ENCODE measurements around the gene TNRC6C.
"Not testable (repeated sequence)": the region's sequence is repeated elsewhere in the genome, so short reads cannot be mapped to it uniquely, and the experiment has no call there.

TNRC6C gene

DNA sequence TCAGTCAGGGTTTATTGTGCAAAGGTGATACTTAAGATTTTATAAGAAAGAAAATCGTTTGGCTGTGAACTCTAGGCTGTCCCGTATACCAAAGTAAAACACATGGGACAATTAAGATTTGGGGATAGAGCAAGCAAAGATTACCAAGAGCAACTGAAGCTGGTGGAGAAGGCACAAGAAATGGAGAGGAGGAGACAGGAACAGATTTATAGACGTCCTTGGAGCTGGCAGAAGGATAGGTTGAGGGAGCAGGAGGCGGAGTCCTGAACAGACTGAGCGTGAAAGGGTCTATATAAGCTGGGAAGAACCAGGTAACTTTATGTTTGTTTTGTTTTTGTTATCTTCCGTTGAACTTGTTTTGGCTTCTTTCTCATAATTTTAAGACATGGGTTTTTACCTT is 3.8 kb downstream of the TNRC6C start:
- DNase-seq (ENCODE audit: low spot score), result no peak

DNA sequence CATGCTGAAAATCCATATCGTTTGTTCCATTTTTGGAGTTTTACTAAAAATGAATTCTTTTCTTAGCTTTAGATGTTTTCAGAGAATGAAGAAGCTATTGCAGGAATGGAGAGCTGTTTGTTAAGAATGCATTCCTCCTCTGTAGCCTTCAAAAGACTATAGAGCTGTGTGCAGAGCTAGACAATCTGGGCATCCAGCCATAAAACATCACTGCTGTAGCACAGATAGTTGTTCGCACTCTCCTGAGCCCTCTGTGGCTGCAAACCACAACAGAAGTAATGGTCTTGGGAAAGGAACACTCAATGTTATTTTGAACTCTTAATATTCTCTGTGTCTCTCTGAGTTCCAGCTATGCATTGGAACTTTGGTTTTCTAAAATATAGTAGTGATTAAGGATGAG is 4.9 kb downstream of the TNRC6C start:
- DNase-seq (ENCODE audit: low spot score), result peak; percentile 78

DNA sequence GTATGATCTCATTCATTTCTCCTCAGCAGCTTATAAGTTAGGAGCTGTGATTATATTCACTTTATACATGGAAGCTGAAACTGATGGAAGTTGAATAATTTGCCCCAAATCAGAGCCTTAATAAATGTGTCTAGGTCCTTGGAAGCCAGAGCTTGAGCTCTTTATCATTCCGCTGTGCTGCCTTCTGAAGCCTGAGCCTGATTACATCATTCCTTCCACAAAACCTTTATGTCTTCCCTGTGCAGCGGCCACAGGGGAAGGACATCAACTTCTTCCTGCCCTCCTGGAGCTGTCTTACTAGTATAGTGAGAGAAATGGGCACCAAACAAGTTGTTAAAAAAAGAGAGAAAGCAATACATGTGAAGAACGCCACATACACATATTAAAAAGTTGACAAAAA is 6.8 kb downstream of the TNRC6C start:
- no peak for DNase-seq (ENCODE audit: low spot score)

DNA sequence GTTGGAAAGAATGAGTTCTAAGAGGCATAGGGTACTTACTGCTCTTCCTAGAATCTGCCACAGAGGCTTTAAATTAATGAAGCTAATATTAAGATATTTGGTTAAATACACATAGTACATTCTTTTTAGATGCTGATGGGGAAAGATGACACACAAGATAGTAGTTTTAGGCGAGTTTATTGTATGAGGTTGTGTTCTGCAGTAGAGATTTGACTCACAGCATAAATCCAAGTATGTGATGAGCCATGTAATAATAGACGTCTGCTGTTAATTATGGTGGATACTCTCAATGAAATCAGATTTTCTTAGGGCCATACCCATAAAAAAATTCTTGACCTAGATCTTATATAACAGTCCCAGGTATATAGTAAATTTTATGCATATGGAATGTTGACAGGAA is 8.0 kb downstream of the TNRC6C start:
- DNase-seq (ENCODE audit: low spot score), result no peak

DNA sequence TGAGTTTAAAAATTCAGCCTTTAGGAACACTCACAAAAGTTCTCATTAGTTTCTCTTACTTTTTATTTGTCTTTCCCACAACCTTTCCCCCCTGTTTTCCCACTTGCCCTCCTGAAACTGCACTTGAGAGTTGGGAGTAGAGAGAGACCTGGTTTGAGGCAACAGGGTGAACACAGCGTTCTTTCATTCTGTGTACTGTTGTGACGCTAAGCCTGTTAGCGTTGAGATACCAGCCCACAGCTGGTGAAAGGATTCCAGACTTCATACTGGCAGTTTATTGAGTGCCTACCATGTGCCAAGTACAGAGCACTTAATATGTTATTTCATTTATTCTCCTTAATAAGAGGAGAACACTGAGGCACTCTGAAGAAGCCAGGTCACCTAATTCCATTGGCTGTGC is 10.3 kb downstream of the TNRC6C start:
- DNase-seq (ENCODE audit: low spot score), result no peak

DNA sequence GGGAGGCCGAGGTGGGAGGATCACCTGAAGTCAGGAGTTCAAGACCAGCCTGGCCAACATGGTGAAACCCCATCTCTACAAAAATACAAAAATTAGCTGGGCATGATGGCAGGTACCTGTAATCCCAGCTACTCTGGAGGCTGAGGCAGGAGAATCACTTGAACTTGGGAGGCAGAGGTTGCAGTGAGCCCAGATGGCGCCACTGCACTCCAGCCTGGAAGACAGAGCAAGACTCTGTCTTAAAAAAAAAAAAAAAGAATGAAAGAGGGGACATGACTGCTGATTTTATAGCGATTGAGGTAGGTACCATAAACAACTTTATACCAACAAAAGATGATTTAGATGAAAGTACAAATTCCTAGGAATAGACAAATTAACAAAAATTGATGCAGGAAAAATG is 13.8 kb downstream of the TNRC6C start:
- DNase-seq (ENCODE audit: low spot score), result not testable (repeated sequence)

DNA sequence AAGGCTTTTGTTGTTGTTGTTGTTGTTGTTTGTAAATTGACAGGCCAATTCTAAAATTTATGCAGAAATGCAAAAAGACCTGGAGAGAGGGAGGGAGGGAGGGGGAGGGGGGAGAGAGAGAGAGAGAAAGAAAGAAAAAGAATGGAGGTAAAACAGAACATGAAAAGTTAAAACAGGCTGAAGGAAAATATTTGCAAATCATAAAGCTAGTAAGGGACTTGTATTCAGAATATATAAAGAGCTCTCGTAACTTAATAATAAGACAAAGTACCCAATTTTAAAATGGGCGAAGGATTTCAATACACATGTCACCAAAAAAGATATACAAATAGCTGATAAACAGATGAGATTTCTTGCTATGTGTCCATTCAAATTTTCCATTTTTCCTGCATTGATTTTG is 15.4 kb downstream of the TNRC6C start:
- no peak for DNase-seq (ENCODE audit: low spot score)

DNA sequence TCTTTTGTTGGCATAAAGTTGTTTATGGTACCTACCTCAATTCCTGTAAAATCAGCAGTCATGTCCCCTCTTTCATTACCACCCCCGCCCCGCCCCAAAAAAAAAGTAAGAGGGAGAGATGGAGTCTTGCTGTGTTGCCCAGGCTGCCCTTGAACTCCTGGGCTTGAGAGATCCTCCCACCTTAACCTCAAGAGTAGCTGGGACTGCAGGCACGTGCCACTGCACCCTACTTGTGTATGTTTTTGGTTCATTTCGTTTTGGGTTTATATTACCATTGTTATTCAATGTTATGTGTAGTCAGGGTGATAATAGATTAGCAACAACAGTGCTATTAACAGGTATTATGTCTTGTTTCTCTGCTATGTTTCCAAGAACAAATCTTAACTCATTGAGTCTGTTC is 15.9 kb downstream of the TNRC6C start:
- DNase-seq (ENCODE audit: low spot score), result no peak

DNA sequence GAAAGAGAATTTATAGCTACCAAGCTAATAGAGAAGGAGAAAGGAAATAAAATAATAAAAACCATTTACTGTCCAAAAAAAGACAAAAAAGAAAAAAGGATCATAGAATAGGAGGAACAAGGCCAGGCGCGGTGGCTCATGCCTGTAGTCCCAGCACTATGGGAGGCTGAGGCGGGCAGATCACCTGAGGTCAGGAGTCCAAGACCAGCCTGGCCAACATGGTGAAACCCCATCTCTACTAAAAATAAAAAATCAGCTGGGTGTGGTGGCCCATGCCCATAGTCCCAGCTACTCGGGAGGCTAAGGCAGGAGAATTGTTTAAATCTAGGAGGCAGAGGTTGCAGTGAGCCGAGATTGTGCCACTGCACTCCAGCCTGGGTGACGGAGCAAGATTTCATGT is 23.9 kb downstream of the TNRC6C start:
- not testable (repeated sequence) for DNase-seq (ENCODE audit: low spot score)

DNA sequence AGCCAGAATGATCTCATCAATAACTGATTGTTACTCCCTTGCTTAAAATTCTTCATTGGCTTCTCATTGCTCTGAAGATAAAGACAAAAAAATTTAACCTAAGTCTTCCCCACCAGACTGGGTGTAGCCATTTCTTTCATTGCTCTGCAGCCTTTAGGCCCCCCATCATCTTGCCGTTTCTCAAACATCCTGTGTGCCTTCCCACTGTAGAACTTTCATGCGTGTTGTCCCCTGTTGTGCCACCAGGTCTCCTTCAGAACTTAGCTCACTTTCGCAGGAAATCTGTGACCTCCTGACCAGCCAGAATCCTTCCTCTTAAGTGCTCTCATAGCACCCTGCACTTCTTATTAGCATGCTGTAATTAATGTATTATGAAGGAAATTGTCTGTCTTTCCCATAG is 31.8 kb downstream of the TNRC6C start:
- DNase-seq (ENCODE audit: low spot score), result no peak

DNA sequence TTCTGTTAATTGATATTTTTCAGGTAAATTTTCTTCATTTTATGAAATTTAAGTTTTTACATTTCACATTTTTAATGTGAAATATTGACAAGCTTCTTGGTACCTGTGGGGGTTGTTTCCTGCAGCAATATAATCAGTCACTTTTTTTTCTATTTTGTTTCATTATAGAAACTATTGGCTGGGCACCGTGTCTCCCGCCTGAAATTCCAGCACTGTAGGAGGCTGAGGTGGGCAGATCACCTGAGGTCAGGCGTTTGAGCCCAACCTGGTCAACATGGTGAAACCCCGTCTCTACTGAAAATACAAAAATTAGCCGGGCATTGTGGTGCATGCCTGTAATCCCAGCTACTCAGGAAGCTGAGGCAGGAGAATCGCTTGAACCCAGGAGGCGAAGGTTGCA is 35.2 kb downstream of the TNRC6C start:
- DNase-seq (ENCODE audit: low spot score), result not testable (repeated sequence)

DNA sequence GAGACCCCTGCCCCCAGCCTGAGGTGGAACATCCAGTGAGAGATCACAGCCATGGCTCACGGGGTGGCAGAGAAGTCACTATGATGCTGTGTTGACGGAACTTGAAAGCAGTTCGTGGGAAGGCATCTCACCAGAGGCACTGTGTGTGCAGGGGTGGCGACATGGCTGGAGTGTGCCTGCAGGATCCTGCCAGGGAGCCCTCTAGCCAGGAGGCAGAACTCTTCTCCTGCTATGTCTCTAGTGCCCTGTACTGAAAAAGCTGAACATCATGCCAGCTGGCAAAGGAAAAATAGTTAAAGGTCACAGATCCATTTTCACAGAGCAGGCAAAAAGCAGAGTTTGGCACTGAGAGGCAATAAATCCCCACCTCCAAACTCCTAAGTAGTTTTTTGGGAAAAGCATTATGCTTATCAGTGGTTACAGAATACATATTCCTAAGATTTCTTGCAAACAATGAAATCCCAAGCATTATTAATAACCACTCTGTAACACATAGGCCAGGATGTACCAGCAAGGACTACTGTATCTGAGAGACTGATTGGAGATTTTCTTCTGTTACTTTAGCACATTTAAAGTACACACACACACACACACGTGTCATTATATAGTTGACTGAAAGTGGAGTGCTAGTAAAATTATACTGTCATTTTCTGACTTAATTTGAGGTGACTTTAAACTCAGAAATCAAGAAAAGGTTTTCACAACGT is 36.8 kb downstream of the TNRC6C start:
- DNase-seq (ENCODE audit: low spot score), result peak; percentile 10

DNA sequence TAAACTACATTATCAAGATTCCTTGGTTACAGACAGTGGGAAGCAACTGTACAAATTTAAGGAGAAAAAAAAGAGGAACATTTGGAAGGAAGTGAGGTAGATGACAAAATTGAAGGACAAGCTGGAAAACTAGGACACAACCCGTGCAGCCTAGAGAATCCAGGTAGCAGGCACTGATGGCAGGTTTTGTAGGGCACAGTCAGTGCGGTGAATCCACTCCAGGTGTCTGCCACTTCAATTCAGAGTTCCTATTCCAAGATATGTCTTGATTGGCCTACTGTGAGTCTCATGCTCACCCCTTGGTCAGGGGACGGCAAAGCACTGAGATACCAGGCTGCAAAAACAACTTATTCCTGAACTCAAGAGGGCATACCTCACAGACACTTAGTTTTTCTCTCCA is 37.8 kb downstream of the TNRC6C start:
- no peak for DNase-seq (ENCODE audit: low spot score)

DNA sequence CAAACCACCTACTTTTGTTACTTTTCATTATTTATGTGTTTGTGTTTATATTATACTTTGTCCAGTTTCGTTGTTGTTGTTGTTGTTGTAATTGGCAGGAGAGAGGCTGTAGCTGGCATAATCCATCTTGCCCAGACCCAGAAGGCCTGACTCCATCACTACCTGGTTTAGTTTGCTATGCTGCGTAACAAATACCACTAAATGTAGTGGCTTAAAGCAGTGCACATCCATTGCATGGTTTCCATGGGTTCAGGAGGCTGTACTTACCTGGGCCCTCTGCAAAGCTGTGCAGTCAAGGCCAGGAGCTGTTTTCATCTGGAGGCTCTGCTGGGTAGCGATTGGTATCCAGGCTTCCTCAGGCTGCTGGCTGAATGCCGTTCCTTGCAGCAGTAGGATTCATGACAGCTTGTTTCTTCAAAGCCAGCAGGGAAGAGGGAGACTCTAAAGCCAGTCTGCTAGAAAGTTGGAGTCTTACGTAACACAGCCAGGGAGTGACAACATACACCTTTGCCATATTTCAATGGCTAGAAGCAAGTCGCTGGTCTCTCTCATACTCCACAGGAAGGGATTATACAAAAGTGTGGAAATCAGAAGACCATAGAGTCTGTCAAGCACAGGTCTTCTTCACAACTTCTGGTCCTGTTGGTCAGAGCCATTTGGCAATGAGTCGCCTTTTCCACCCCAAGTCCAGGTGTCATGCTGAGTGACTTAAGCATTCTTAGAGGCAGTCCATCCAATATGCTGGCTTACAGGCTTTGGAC is 41.1 kb downstream of the TNRC6C start:
- peak; percentile 20 for DNase-seq (ENCODE audit: low spot score)

DNA sequence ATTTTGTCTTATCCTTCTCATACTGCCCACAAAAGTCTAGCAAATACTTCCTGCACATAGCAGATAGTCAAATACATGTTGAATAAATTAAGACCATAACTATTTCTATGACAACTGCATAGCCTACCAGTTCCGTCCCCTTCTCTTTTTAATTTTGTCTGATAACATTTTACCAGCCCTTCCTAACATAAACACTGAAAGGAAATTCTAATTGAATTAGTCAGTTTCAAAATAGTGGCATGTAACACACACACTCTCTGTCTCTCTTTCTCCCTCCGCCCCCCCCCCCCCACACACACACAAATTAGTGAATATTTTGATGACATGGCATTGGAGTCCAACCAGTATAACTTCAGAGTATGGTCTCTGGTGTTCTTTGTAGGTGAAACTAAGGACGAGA is 41.8 kb downstream of the TNRC6C start:
- peak; percentile 30 for DNase-seq (ENCODE audit: low spot score)

DNA sequence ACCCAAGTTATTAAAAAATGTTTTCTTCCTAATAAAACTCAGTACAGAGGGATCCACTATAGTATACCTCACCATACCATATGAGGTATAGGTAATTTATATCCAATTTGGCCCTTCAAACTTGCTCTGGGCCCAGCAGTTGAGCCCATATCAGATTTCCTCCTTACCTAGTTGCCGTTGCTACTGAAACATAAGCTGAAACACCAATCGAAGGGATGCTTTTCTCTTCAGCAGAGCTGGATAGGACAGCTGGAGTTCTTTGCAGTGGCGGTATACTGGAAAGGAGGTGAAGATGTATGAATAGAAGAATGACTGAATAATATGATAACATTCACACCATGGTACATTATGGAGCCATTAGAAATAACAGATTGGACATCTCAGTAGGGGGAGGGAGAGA is 42.7 kb downstream of the TNRC6C start:
- no peak for DNase-seq (ENCODE audit: low spot score)

DNA sequence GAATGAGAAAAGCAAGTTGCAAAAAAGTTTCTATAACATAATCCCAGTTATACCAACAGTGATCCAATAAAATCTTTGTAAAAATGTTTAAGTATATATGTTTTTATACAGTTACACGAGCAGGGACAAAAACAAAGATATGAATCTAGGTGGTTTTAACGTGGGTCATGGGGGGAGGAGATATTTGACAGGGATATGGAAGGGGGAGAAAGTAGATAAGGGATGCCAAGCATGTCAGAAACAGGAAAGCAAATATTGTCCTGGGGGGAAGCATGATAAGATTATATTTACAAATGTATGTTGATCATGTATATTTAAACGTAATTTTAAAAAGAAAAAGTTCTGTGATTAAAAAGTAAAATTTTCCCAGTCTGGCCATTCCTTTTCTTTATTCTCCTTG is 43.1 kb downstream of the TNRC6C start:
- DNase-seq (ENCODE audit: low spot score), result no peak

DNA sequence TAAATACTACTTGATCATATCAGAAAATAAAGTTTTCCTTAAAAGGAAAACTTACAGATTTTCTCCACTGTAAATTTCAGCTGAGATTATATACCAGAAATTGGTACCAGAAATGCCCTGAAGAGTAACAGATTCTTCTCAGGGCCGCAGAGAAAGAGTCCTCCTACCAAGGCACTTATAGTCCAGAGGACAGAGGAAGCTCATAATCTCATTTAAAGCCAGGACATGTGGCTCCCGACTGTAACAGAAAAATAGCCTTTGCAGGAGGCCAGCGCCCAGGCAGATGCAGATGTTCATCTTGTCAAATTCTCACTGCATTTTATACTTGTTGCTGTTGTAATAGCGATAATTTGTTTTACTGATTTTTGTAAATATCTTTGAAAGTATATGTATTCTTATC is 43.7 kb downstream of the TNRC6C start:
- no peak for DNase-seq (ENCODE audit: low spot score)

DNA sequence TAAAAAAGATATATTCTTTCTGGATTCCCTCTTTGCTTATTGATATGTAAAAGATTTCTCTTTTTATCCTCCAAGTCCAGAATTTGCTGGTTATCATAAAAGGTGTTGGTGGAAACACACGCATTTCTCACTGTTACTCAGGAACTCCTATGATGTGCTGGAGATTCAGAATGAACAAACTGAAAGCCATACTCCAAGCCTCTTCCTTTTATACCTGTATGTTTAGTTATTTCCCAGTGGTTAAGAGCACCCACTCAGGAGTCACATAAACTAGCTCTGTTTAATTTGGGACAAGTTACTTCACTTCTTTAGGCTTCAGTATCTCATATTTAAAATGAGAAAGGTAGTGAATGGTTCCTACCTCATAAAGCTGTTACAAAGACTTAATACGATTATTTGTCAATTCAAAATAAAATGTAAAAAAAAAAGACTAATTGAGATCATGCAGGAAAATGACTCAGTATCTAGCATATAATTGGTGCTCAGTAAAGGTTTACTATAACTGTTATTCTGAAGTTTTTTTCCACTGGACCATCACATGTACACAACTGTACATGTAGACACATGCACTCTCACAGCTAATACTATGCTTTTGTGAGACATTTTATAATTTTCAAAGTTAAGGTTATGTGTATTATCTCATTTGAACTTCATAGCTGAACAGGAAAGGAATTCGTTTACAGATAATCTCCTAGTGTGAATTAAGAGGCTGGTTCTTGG is 47.1 kb downstream of the TNRC6C start:
- DNase-seq (ENCODE audit: low spot score), result no peak

DNA sequence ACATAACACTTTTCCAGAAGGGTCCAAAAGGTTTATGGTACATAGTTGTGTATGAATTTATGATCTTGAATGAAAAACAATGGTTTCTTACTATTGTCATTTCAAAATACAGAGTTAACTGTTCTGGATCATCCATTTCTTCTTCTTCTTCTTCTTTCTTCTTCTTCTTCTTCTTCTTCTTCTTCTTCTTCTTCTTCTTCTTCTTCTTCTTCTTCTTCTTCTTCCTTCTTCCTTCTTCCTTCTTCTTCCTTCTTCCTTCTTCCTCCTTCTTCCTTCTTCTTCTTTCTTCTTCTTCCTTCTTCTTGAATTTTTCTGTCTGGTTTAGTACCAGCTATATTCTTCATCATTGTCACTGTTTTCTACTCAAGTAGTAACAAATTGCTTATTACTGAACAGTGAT is 47.8 kb downstream of the TNRC6C start:
- DNase-seq (ENCODE audit: low spot score), result no peak

DNA sequence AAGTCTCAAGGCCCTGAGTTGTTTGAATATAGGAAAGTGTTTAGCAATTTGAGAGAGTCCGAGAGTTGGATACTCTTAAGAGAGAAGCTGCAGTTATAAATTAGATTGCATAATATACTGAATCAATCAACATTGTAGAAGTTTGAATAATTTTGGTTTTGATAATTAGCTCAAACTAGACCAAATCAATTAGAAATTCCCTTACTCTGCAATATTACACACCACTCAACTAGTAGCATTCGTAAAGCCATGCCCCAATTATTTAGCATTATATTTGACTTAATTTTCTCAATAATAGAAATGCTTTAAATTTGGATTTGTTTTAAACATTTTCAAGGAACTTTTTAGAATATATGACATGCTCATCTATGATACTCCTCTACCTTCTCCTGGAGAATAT is 49.1 kb downstream of the TNRC6C start:
- no peak for DNase-seq (ENCODE audit: low spot score)

DNA sequence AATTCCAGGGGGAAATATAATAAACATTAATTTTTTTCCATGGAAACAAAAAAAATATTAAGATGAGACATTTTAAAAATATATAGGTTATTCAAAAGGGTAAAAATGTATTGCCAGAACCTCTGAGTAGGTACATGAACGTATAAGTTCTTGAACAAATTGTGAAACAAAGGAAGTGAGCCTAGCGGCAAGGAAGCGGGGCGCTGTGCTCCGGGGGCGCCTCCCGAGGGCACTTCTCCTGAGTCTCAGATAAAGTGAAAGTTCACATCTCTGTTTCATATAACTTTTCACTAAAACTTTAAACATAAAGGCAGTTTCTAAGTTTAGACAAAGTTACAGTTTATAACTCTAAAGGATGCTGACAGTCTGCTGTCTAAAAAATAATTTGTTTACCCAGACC is 52.3 kb downstream of the TNRC6C start:
- DNase-seq (ENCODE audit: low spot score), result no peak

DNA sequence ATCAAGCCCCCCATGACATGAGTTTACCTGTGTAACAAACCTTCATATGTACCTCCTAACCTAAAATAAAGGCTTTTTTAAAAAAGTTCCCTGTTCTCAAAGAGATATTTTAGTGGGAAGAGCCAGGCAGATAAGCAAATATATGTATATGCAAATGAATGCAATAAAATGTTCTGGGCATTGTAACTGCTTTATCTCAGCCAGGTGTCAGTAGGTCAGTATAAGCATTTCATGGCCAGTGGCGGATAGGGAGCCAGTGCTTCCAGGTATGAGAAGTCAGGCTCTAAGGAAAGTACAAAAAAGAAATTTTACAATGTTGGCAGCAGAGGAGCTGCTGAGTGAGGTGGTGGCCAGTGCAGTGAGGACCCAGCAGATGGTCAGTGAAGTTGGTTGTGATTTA is 53.9 kb downstream of the TNRC6C start:
- no peak for DNase-seq (ENCODE audit: low spot score)

All from AG20443 (cell line).